ENCODE results near the gene FYCO1. TPM values are rescaled to one million over a fixed set of nuclear protein-coding genes. Genes with fewer than 3 reads are reported as not detected.

Gene FYCO1
- total RNA-seq, 1 donor from 2014 or later = 14.9 TPM

DNA sequence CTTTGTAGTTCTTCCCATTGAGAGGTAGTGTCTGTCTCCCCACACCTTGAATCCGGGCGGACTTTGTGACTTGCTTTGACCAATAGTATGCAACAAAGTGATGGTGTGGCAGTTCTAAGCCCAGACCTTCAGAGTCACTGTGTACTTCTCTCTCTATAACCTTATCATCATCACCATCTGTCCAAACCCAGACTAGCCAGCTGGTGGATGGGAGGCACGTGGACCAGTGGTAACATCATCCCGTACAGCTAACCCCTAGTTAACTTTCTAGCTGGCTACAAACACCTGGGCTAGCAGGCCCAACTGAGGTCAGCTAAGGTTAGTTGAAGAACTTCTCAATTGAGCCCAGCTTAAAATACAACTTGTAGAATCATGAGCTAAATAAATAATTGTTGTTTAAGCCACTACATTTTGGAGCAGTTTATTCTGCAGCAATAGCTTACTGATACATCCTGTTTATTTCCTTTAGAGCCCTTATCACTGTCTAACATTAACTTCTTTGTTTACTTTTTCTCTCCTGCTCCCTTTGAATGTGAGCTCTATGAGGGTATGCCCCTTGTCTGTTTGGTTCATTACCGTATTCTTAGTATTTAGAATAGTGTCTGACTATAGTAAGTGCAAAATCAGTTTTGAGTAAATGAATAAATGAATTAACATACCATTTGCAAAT, 120.8 kb downstream of the FYCO1 start:
- H3K36me3 Mint-ChIP-seq (ENCODE audit: low read depth) = no peaks in the 10 kb centered on the region
- H3K27ac Mint-ChIP-seq = no peak overlapping the region
- ChIA-PET POLR2A (no interaction called here), CTCF (no interaction called here)
- intact Hi-C loops (cut with micrococcal nuclease) = loop anchor here (5.0 kb wide), 1 partner anchor 32 kb away; no protein-coding TSS in a partner anchor
- H3K27me3 Mint-ChIP-seq = peaks cover 3% of the 10 kb centered on the region
- no peak for ATAC-seq (ENCODE audit: low read depth)
- no peak for DNase-seq
- no peak overlapping the region for H3K4me3 Mint-ChIP-seq
- no peaks in the 10 kb centered on the region for H3K9me3 Mint-ChIP-seq
- H3K4me1 Mint-ChIP-seq = peaks cover 20% of the 10 kb centered on the region
- TF ChIP-seq CTCF (IDR thresholded peaks at IDR 0.05) = no peak

- ATAC-seq (ENCODE audit: low read depth) = no peak
- TF ChIP-seq CTCF (IDR thresholded peaks at IDR 0.05) = no peak
- H3K36me3 Mint-ChIP-seq (ENCODE audit: low read depth) = no peaks in the 10 kb centered on the region
- no peak for DNase-seq
- H3K27ac Mint-ChIP-seq = no peak overlapping the region
- CTCF ChIA-PET = no interaction called here
- peaks cover 30% of the 10 kb centered on the region for H3K4me1 Mint-ChIP-seq
- POLR2A ChIA-PET = interaction anchor here (1.4 kb wide), 1 partner anchor 31 kb away, joined by 3 read pairs; no protein-coding TSS in a partner anchor
- no peak overlapping the region for H3K4me3 Mint-ChIP-seq
- no peaks in the 10 kb centered on the region for H3K9me3 Mint-ChIP-seq
- intact Hi-C loops (cut with micrococcal nuclease) = loop anchor here (5.0 kb wide), 1 partner anchor 34 kb away; no protein-coding TSS in a partner anchor
- H3K27me3 Mint-ChIP-seq = no peaks in the 10 kb centered on the region
Measured at GRCh38 chr3:45873638-45874037, 122.0 kb downstream of the FYCO1 start.

DNA sequence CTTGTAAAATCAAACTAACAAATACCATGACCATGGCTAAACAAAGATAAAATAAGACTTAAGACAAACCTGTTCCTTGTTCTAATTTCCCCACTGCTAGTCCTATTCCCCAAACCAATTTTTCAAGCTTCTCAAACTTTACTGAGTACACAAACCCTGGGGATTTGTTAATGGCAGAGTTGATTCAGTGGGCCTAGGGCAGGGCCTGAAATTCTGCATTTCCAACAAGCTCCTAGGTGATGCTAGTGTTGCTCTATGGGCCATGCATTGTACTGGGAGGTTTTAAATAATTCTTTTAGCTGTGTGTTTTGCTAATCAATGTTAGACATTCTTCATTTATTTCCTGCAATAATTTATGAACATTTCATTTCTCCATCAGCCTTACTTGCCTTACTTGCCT, 122.6 kb downstream of the FYCO1 start:
- CTCF ChIA-PET = no interaction called here
- intact Hi-C loops (cut with micrococcal nuclease) = loop anchor here (5.0 kb wide), 1 partner anchor 34 kb away; no protein-coding TSS in a partner anchor
- no peaks in the 10 kb centered on the region for H3K36me3 Mint-ChIP-seq (ENCODE audit: low read depth)

GRCh38 chr3:45872569-45872968, 123.1 kb downstream of the FYCO1 start:
- CTCF ChIA-PET = no interaction called here
- Mint-ChIP-seq H3K27me3 (no peaks in the 10 kb centered on the region), H3K36me3 (ENCODE audit: low read depth) (no peaks in the 10 kb centered on the region), H3K9me3 (no peaks in the 10 kb centered on the region), H3K27ac (no peak overlapping the region), H3K4me3 (no peak overlapping the region), H3K4me1 (peaks cover 30% of the 10 kb centered on the region)
- intact Hi-C loops (cut with micrococcal nuclease) = loop anchor here (5.0 kb wide), 1 partner anchor 35 kb away; no protein-coding TSS in a partner anchor
- DNase-seq = no peak
- POLR2A ChIA-PET = interaction anchor here (0.6 kb wide), 1 partner anchor 32 kb away, joined by 4 read pairs; no protein-coding TSS in a partner anchor
- no peak for TF ChIP-seq CTCF (IDR thresholded peaks at IDR 0.05)
- no peak for ATAC-seq (ENCODE audit: low read depth)

More for the DNA sequence above, 122.6 kb downstream of the FYCO1 start:
- DNase-seq (no peak), ATAC-seq (ENCODE audit: low read depth) (no peak)
- Mint-ChIP-seq H3K4me1 (peaks cover 30% of the 10 kb centered on the region), H3K27me3 (no peaks in the 10 kb centered on the region), H3K9me3 (no peaks in the 10 kb centered on the region), H3K4me3 (no peak overlapping the region), H3K27ac (no peak overlapping the region)
- TF ChIP-seq CTCF (IDR thresholded peaks at IDR 0.05) = no peak
- POLR2A ChIA-PET = interaction anchor here (1.4 kb wide), 1 partner anchor 30 kb away, joined by 3 read pairs; no protein-coding TSS in a partner anchor

- Mint-ChIP-seq H3K27me3 (peaks cover 4% of the 10 kb centered on the region), H3K9me3 (no peaks in the 10 kb centered on the region), H3K36me3 (ENCODE audit: low read depth) (no peaks in the 10 kb centered on the region), H3K4me3 (no peak overlapping the region), H3K4me1 (peaks cover 32% of the 10 kb centered on the region), H3K27ac (no peak overlapping the region)
- intact Hi-C loops (cut with micrococcal nuclease) = loop anchor here (5.0 kb wide), 1 partner anchor 36 kb away; no protein-coding TSS in a partner anchor
- ChIA-PET POLR2A (interaction anchor here (0.6 kb wide), 1 partner anchor 32 kb away, joined by 4 read pairs; no protein-coding TSS in a partner anchor), CTCF (no interaction called here)
- DNase-seq (no peak), ATAC-seq (ENCODE audit: low read depth) (no peak)
- TF ChIP-seq CTCF (IDR thresholded peaks at IDR 0.05) = no peak
Measured at GRCh38 chr3:45871780-45872179, 123.8 kb downstream of the FYCO1 start.
